ENCODE measurements around the gene CEP20. TPM values are rescaled to one million over a fixed set of nuclear protein-coding genes. Genes with fewer than 3 reads are reported as not detected.

CEP20 gene
- total and polyA plus RNA-seq, 2 of the 8 experiments (the other 6 are each of a cell fraction or from before 2014, with no cell fraction given), result 16.2 to 49.0 TPM

DNA sequence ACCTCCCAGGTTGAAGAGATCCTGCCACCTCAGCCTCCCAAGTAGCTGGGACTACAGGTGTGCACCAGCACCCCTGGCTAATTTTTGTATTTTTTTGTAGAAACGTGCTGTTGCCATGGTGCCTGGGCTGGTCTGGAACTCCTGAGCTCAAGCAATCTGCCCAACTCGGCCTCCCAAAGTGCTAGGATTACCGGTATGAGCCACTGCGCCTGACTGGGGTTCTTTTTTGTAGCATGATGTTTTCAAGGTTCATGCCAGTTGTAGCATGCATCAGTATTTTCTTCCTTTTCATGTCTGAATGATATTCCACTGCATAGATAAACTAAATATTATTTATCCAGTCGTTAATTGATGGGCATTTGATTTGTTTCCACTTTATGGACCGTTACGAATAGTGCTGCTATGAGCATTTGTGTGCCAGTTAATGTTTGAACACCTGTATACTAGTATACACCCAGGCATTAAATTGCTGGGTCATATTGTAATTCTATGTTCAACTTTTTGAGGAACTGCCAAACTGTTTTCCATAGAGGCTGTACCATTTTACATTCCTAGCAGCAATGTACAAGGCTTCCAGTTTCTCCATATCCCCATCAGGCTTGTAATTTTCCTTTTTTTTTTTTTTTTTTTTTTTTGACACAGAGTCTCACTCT lies 24.8 kb upstream of the CEP20 start:
- Histone ChIP-seq H3K18ac (ENCODE audit: extremely low read depth, low read length) (no peak overlapping the region), H3K23ac (ENCODE audit: insufficient read length) (no peak overlapping the region), H2BK12ac (ENCODE audit: low read depth, low read length) (no peak overlapping the region), H4K20me1 (replicated peaks in 1 of 2; ENCODE audit: control insufficient read depth in 1 of 2, insufficient read depth in 2 of 2, low read length in 2 of 2) (no peaks in the 10 kb centered on the region), H2BK15ac (ENCODE audit: low read length) (no peak overlapping the region), H2BK20ac (ENCODE audit: low read length) (no peak overlapping the region), H3K4me3 (ENCODE audit: extremely low read depth in 1 of 4, insufficient read depth in 2 of 4, low read depth in 3 of 4, low read length in 4 of 4) (no peak overlapping the region), H2BK5ac (ENCODE audit: low read depth, low read length) (no peak overlapping the region), H4K5ac (ENCODE audit: insufficient read length, low read depth, low read length) (no peak overlapping the region), H3K9ac (replicated peaks in 1 of 4; ENCODE audit: extremely low read depth in 1 of 4, low read depth in 3 of 4, low read length in 3 of 4) (no peak overlapping the region), H3K36me3 (ENCODE audit: control insufficient read depth in 2 of 4, insufficient read depth in 4 of 4, low read length in 3 of 4) (no peaks in the 10 kb centered on the region), H3K56ac (replicated peaks; ENCODE audit: insufficient read length, low read depth, low read length) (no peak overlapping the region), H4K8ac (ENCODE audit: extremely low read depth, insufficient read depth, low read length) (no peak overlapping the region), H4K91ac (replicated peaks; ENCODE audit: insufficient read length, low read length) (no peak overlapping the region), H3K79me2 (ENCODE audit: control insufficient read depth in 1 of 2, insufficient read depth in 2 of 2, low read length in 2 of 2) (no peaks in the 10 kb centered on the region), H3K4me1 (replicated peaks in 1 of 4; ENCODE audit: control insufficient read depth in 3 of 4, insufficient read depth in 4 of 4, low read length in 3 of 4) (no peaks in the 10 kb centered on the region; a peak in 2 of 7 replicates), H3K23me2 (ENCODE audit: low read depth, low read length) (peaks cover 3% of the 10 kb centered on the region; the same call in 1 of the 2 replicates), H3K27me3 (replicated peaks in 1 of 4; ENCODE audit: control insufficient read depth in 3 of 4, extremely low read depth in 1 of 4, insufficient read depth in 3 of 4, low read length in 3 of 4) (no peaks in the 10 kb centered on the region), H3K9me3 (ENCODE audit: insufficient read depth in 2 of 2, low read depth in 1 of 2, low read length in 1 of 2) (no peaks in the 10 kb centered on the region), H2AFZ (ENCODE audit: low read length) (no peak overlapping the region), H3K4ac (replicated peaks; ENCODE audit: insufficient read length, low read depth, low read length) (no peak overlapping the region), H2BK120ac (replicated peaks; ENCODE audit: low read depth, low read length) (no peak overlapping the region), H3K79me1 (ENCODE audit: low read depth, low read length) (no peaks in the 10 kb centered on the region), H3K27ac (ENCODE audit: low read depth, low read length) (no peak overlapping the region), H2AK5ac (ENCODE audit: low read depth, low read length) (no peak overlapping the region), H3K14ac (ENCODE audit: insufficient read length) (no peak overlapping the region), H3K4me2 (ENCODE audit: insufficient read depth in 1 of 2, low read depth in 2 of 2, low read length in 2 of 2) (no peak overlapping the region)
- DNase-seq (ENCODE audit: low read depth in 1 of 2, low spot score in 2 of 2) (no peak), FAIRE-seq (no peak)
- ChIA-PET CTCF (ENCODE audit: partially characterized antibody) (no interaction called here), POLR2A (ENCODE audit: partially characterized antibody) (no interaction called here)
- 78% methylated on average over 7 of the region's 7 CpGs; no CpG with 5 or more reads in 1 of the 2 experiments for WGBS, 2 experiments (ENCODE audit: extremely low coverage in 1 of 2, insufficient coverage in 1 of 2, insufficient read length in 1 of 2, insufficient replicate concordance in 2 of 2, low coverage in 1 of 2, low lambda C conversion rate in 2 of 2, missing lambda C conversion rate in 1 of 2)
- TF ChIP-seq GTF2F1 (IDR thresholded peaks at IDR 0.05; ENCODE audit: borderline replicate concordance, low read depth, low read length) (no peak), KDM4A (IDR thresholded peaks at IDR 0.05; ENCODE audit: low read depth, low read length, severe bottlenecking) (no peak), RAD21 (IDR thresholded peaks at IDR 0.05 in 1 of 2, conservative IDR thresholded peaks at IDR 0.05 in 1 of 2; ENCODE audit: low read depth in 2 of 2, low read length in 2 of 2) (no peak), CREB1 (IDR thresholded peaks at IDR 0.05) (no peak), SP4 (IDR thresholded peaks at IDR 0.05; ENCODE audit: low read length) (no peak)
- TF ChIP-seq, protein P1, sequence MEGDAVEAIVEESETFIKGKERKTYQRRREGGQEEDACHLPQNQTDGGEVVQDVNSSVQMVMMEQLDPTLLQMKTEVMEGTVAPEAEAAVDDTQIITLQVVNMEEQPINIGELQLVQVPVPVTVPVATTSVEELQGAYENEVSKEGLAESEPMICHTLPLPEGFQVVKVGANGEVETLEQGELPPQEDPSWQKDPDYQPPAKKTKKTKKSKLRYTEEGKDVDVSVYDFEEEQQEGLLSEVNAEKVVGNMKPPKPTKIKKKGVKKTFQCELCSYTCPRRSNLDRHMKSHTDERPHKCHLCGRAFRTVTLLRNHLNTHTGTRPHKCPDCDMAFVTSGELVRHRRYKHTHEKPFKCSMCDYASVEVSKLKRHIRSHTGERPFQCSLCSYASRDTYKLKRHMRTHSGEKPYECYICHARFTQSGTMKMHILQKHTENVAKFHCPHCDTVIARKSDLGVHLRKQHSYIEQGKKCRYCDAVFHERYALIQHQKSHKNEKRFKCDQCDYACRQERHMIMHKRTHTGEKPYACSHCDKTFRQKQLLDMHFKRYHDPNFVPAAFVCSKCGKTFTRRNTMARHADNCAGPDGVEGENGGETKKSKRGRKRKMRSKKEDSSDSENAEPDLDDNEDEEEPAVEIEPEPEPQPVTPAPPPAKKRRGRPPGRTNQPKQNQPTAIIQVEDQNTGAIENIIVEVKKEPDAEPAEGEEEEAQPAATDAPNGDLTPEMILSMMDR (IDR thresholded peaks at IDR 0.05; ENCODE audit: control extremely low read depth in 1 of 3, insufficient read depth in 1 of 3, low read depth in 1 of 3, low read length in 3 of 3), result no peak
- TF ChIP-seq, protein P2, sequence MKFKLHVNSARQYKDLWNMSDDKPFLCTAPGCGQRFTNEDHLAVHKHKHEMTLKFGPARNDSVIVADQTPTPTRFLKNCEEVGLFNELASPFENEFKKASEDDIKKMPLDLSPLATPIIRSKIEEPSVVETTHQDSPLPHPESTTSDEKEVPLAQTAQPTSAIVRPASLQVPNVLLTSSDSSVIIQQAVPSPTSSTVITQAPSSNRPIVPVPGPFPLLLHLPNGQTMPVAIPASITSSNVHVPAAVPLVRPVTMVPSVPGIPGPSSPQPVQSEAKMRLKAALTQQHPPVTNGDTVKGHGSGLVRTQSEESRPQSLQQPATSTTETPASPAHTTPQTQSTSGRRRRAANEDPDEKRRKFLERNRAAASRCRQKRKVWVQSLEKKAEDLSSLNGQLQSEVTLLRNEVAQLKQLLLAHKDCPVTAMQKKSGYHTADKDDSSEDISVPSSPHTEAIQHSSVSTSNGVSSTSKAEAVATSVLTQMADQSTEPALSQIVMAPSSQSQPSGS (IDR thresholded peaks at IDR 0.05; ENCODE audit: low read length), result no peak
